Measurements from ENCODE around the gene SIMC1. TPM values are rescaled to one million over a fixed set of nuclear protein-coding genes. Genes with fewer than 3 reads are reported as not detected.
"Not testable (repeated sequence)": the region's sequence is repeated elsewhere in the genome, so short reads cannot be mapped to it uniquely, and the experiment has no call there.

The SIMC1 gene
- total RNA-seq (2022): 24.9 and 31.8 TPM in 2 replicates
- percentile 71 among the genes with signal in this experiment for Bru-seq, nascent RNA
- percentile 61 among the genes with signal in this experiment for BruChase-seq, experiment 1, labeled RNA remaining after a 6-hour chase
- percentile 67 among the genes with signal in this experiment for BruChase-seq, experiment 2, labeled RNA remaining after a 2-hour chase
- long read RNA-seq, transcript SIMC1-203 (10 exons, 2,694 nt): major isoform, 12 of 20 reads
- long read RNA-seq, partial matches to known transcripts: 3 of 20 reads
- long read RNA-seq, other reads (novel, unspliced or antisense): 2 of 20 reads

- peak; percentile 69 for DNase-seq
- BruUV-seq (replicated peaks); H3K9me3 Mint-ChIP-seq (ENCODE audit: low read depth, unreplicated experiment); H3K27ac Mint-ChIP-seq (ENCODE audit: unreplicated experiment); H3K4me1 Mint-ChIP-seq (ENCODE audit: low read depth, unreplicated experiment); H3K36me3 Mint-ChIP-seq (ENCODE audit: insufficient read depth, unreplicated experiment); H3K27me3 Mint-ChIP-seq (ENCODE audit: unreplicated experiment); intact Hi-C loops (cut with micrococcal nuclease; ENCODE audit: unreplicated experiment); CTCF ChIA-PET: not testable (repeated sequence)
- peak within 1 kb of the TSS; percentile 51 for H3K4me3 Mint-ChIP-seq (ENCODE audit: low read depth, unreplicated experiment)
Observed at GRCh38 chr5:176237971-176238644, at the start of gene SIMC1. SIMC1 (plus strand) TSS chr5:176238424; CDS start chr5:176238509, 85 bp downstream.

GRCh38 chr5:176188506-176189193, 49.6 kb upstream of the SIMC1 start:
- TF ChIP-seq, protein P1, sequence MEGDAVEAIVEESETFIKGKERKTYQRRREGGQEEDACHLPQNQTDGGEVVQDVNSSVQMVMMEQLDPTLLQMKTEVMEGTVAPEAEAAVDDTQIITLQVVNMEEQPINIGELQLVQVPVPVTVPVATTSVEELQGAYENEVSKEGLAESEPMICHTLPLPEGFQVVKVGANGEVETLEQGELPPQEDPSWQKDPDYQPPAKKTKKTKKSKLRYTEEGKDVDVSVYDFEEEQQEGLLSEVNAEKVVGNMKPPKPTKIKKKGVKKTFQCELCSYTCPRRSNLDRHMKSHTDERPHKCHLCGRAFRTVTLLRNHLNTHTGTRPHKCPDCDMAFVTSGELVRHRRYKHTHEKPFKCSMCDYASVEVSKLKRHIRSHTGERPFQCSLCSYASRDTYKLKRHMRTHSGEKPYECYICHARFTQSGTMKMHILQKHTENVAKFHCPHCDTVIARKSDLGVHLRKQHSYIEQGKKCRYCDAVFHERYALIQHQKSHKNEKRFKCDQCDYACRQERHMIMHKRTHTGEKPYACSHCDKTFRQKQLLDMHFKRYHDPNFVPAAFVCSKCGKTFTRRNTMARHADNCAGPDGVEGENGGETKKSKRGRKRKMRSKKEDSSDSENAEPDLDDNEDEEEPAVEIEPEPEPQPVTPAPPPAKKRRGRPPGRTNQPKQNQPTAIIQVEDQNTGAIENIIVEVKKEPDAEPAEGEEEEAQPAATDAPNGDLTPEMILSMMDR (IDR thresholded peaks at IDR 0.05; ENCODE audit: unreplicated experiment): no peak
- H3K4me1 Mint-ChIP-seq (ENCODE audit: low read depth, unreplicated experiment): no peaks in the 10 kb centered on the region
- H3K4me3 Mint-ChIP-seq (ENCODE audit: low read depth, unreplicated experiment): no peak overlapping the region
- no peaks in the 10 kb centered on the region for H3K9me3 Mint-ChIP-seq (ENCODE audit: low read depth, unreplicated experiment)
- CTCF ChIA-PET: no interaction called here
- H3K27ac Mint-ChIP-seq (ENCODE audit: unreplicated experiment): no peak overlapping the region
- intact Hi-C loops (cut with micrococcal nuclease; ENCODE audit: unreplicated experiment): no loop called here
- H3K36me3 Mint-ChIP-seq (ENCODE audit: insufficient read depth, unreplicated experiment): no peaks in the 10 kb centered on the region
- BruUV-seq (replicated peaks): no TSS peak
- no peak for DNase-seq
- H3K27me3 Mint-ChIP-seq (ENCODE audit: unreplicated experiment): peaks cover 45% of the 10 kb centered on the region

- no peak overlapping the region for H3K27ac Mint-ChIP-seq (ENCODE audit: unreplicated experiment)
Observed at GRCh38 chr5:176189857-176190256, 48.4 kb upstream of the SIMC1 start.

GRCh38 chr5:176190886-176191755, 47.1 kb upstream of the SIMC1 start:
- TF ChIP-seq, protein P1 (IDR thresholded peaks at IDR 0.05; ENCODE audit: unreplicated experiment): no peak
- Mint-ChIP-seq H3K9me3 (ENCODE audit: low read depth, unreplicated experiment) (no peaks in the 10 kb centered on the region), H3K36me3 (ENCODE audit: insufficient read depth, unreplicated experiment) (no peaks in the 10 kb centered on the region), H3K4me1 (ENCODE audit: low read depth, unreplicated experiment) (no peaks in the 10 kb centered on the region), H3K4me3 (ENCODE audit: low read depth, unreplicated experiment) (no peak overlapping the region), H3K27ac (ENCODE audit: unreplicated experiment) (no peak overlapping the region), H3K27me3 (ENCODE audit: unreplicated experiment) (peaks cover 54% of the 10 kb centered on the region)
- no peak for DNase-seq
- BruUV-seq (replicated peaks): no TSS peak
- CTCF ChIA-PET: interaction anchor here (0.7 kb wide), 1 partner anchor 263 kb away, joined by 3 read pairs; no protein-coding TSS in a partner anchor
- intact Hi-C loops (cut with micrococcal nuclease; ENCODE audit: unreplicated experiment): no loop called here

More at GRCh38 chr5:176189857-176190256, 48.4 kb upstream of the SIMC1 start:
- Mint-ChIP-seq H3K4me3 (ENCODE audit: low read depth, unreplicated experiment) (no peak overlapping the region), H3K9me3 (ENCODE audit: low read depth, unreplicated experiment) (no peaks in the 10 kb centered on the region), H3K36me3 (ENCODE audit: insufficient read depth, unreplicated experiment) (no peaks in the 10 kb centered on the region), H3K27me3 (ENCODE audit: unreplicated experiment) (peaks cover 45% of the 10 kb centered on the region), H3K4me1 (ENCODE audit: low read depth, unreplicated experiment) (no peaks in the 10 kb centered on the region)
- CTCF ChIA-PET: no interaction called here
- BruUV-seq (replicated peaks): no TSS peak
- no peak for DNase-seq
- TF ChIP-seq, protein P1 (IDR thresholded peaks at IDR 0.05; ENCODE audit: unreplicated experiment): no peak
- intact Hi-C loops (cut with micrococcal nuclease; ENCODE audit: unreplicated experiment): no loop called here
